Measurements from ENCODE around the gene LAMA4.

- TF ChIP-seq RAD21 (conservative IDR thresholded peaks at IDR 0.05 in 1 of 2, IDR thresholded peaks at IDR 0.05 in 1 of 2) (no peak), KDM1A (IDR thresholded peaks at IDR 0.05; ENCODE audit: low read depth) (no peak), USF2 (IDR thresholded peaks at IDR 0.05) (no peak), ELK1 (IDR thresholded peaks at IDR 0.05; ENCODE audit: low read depth, low read length) (no peak), POLR2A (IDR thresholded peaks at IDR 0.05; ENCODE audit: low read length) (no peak), ESRRA (IDR thresholded peaks at IDR 0.05; ENCODE audit: borderline replicate concordance, low read length) (no peak), JUN (IDR thresholded peaks at IDR 0.05) (no peak), ZC3H11A (IDR thresholded peaks at IDR 0.05) (no peak)
- TF ChIP-seq, protein P1, sequence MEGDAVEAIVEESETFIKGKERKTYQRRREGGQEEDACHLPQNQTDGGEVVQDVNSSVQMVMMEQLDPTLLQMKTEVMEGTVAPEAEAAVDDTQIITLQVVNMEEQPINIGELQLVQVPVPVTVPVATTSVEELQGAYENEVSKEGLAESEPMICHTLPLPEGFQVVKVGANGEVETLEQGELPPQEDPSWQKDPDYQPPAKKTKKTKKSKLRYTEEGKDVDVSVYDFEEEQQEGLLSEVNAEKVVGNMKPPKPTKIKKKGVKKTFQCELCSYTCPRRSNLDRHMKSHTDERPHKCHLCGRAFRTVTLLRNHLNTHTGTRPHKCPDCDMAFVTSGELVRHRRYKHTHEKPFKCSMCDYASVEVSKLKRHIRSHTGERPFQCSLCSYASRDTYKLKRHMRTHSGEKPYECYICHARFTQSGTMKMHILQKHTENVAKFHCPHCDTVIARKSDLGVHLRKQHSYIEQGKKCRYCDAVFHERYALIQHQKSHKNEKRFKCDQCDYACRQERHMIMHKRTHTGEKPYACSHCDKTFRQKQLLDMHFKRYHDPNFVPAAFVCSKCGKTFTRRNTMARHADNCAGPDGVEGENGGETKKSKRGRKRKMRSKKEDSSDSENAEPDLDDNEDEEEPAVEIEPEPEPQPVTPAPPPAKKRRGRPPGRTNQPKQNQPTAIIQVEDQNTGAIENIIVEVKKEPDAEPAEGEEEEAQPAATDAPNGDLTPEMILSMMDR (IDR thresholded peaks at IDR 0.05), result no peak
Observed at GRCh38 chr6:112259337-112259675, 4.9 kb upstream of the LAMA4 start.

Measured in A549 (cell line).